SK-N-SH (cell line): Measurements from ENCODE around the gene HS1BP3.
A peak's percentile ranks its signal among the peaks of the same experiment; 100 is the strongest.

Source experiments
- CTCF ChIP-seq: fragments of 200-600 bp; sonication (generic); IDR thresholded peaks from 2 replicates; pipeline ENCODE4 v1.6.1; 2017; ENCODE audit warnings: antibody characterized with exemption, mild to moderate bottlenecking, moderate library complexity
- EZH2phosphoT487 ChIP-seq: fragments of 200-600 bp; sonication (generic); IDR thresholded peaks from 2 replicates; pipeline ENCODE4 v1.6.1; 2017; ENCODE audit warnings: low read depth, mixed run types, mild to moderate bottlenecking, antibody characterized with exemption, moderate library complexity, borderline replicate concordance
- FOSL2 ChIP-seq: IDR thresholded peaks from 2 replicates; pipeline ENCODE4 v1.4.0; 2012; ENCODE audit warnings: low read depth, mild to moderate bottlenecking, moderate library complexity, borderline replicate concordance
- JUND ChIP-seq: IDR thresholded peaks from 2 replicates; pipeline ENCODE4 v1.4.0; 2012
- MAX ChIP-seq: IDR thresholded peaks from 2 replicates; pipeline ENCODE4 v1.4.0; 2012; ENCODE audit warnings: low read depth
- NFIC ChIP-seq: IDR thresholded peaks from 2 replicates; pipeline ENCODE4 v1.4.0; 2012; ENCODE audit warnings: borderline replicate concordance
- POLR2AphosphoS5 ChIP-seq: IDR thresholded peaks from 2 replicates; pipeline ENCODE4 v1.6.1; 2012; ENCODE audit warnings: low read depth, low read length
- RCOR1 ChIP-seq: fragments of 150-350 bp; IDR thresholded peaks from 2 replicates; pipeline ENCODE4 v1.6.1; 2017; ENCODE audit warnings: antibody characterized with exemption, low read length
- RXRA ChIP-seq: IDR thresholded peaks from 2 replicates; pipeline ENCODE4 v1.4.0; 2012; ENCODE audit warnings: low read depth, mild to moderate bottlenecking, borderline replicate concordance
- SIN3A ChIP-seq: IDR thresholded peaks from 2 replicates; pipeline ENCODE4 v1.6.1; 2012; ENCODE audit warnings: low read depth, mild to moderate bottlenecking, low read length, moderate library complexity, borderline replicate concordance
- TCF12 ChIP-seq: IDR thresholded peaks from 2 replicates; pipeline ENCODE4 v1.4.0; 2012
- USF1 ChIP-seq: IDR thresholded peaks from 2 replicates; pipeline ENCODE4 v1.4.0; 2012; ENCODE audit warnings: low read depth, borderline replicate concordance
- USF2 ChIP-seq: fragments of 150-350 bp; IDR thresholded peaks from 2 replicates; pipeline ENCODE4 v1.6.1; 2017; ENCODE audit warnings: antibody characterized with exemption, low read length, low read depth, borderline replicate concordance
- YY1 ChIP-seq: IDR thresholded peaks from 2 replicates; pipeline ENCODE4 v1.4.0; 2012; ENCODE audit warnings: low read depth, mild to moderate bottlenecking

- no peak for TF ChIP-seq EZH2phosphoT487
- TF ChIP-seq JUND = peak; percentile 53; the same call in 1 of the 2 replicates
- TF ChIP-seq TCF12 = no peak
- TF ChIP-seq CTCF = peak; percentile 16; the same call in 1 of the 2 replicates
- no peak for TF ChIP-seq YY1
- TF ChIP-seq MAX = 0 out of 2 replicates have a peak, but pooled peaks have one; percentile 55
- TF ChIP-seq RXRA = no peak
- TF ChIP-seq USF1 = no peak
- TF ChIP-seq POLR2AphosphoS5 = 0 out of 2 replicates have a peak, but pooled peaks have one; percentile 25
- no peak for TF ChIP-seq USF2
- TF ChIP-seq NFIC = peak; percentile 80; the same call in 1 of the 2 replicates
- TF ChIP-seq RCOR1 = no peak
- TF ChIP-seq FOSL2 = peak; percentile 74; the same call in 1 of the 2 replicates
- no peak for TF ChIP-seq SIN3A
Measured at GRCh38 chr2:20674974-20675679, 24.2 kb upstream of the HS1BP3 start.
